Pancreas (tissue), 10 donors: ENCODE results near the gene DTNA. TPM values are rescaled to one million over a fixed set of nuclear protein-coding genes. Genes with fewer than 3 reads are reported as not detected.

ENCODE experiments used
- ATAC-seq, 4 donors: fragments of 200-7000 bp; cut with Tn5 transposase; one replicate each; pipeline versions ENCODE4 v1.8.0 to v1.9.1; 2020; ENCODE audit warnings: mild to moderate bottlenecking in 4 of 4, moderate library complexity in 4 of 4
- DNase-seq, 6 donors: peaks; one replicate each; pipeline ENCODE4 v3.0.0-alpha.2; 2020
- FAIRE-seq: peaks from 2 replicates; lab custom pipeline; 2012; peaks lifted over from hg19 to GRCh38; lab: Jason Lieb, UNC
- H3K27ac ChIP-seq, 4 donors: fragments of 200-600 bp; sonication (generic); 1 replicate in 3 of 4; 2 replicates in 1 of 4; pipeline versions ENCODE4 v1.5.0 to v1.8.0; 2020
- H3K27me3 ChIP-seq, 4 donors: fragments of 200-600 bp; one replicate each; pipeline ENCODE4 v1.8.0; 2021
- H3K36me3 ChIP-seq, 3 donors: fragments of 200-600 bp; sonication (generic) in 1 of 3; one replicate each; pipeline versions ENCODE4 v1.5.0 to v1.8.0; 2020 to 2021
- H3K4me1 ChIP-seq, 3 donors: fragments of 200-600 bp; one replicate each; pipeline ENCODE4 v1.8.0; 2021
- H3K4me3 ChIP-seq, 4 donors: fragments of 200-600 bp; sonication (generic) in 2 of 4; one replicate each; pipeline versions ENCODE4 v1.5.0 to v1.8.0; 2020 to 2021
- H3K9me3 ChIP-seq, 4 donors: fragments of 200-600 bp; one replicate each; pipeline ENCODE4 v1.8.0; 2021
- CTCF ChIP-seq, 4 donors: fragments of 200-600 bp; sonication (generic) in 3 of 4; IDR thresholded peaks; one replicate each; pipeline versions ENCODE4 v1.5.0 to v1.8.0; 2021; ENCODE audit warnings: antibody characterized with exemption in 4 of 4
- WGBS, 2 donors: extraction: QIAGEN DNeasy Blood & Tissue Kit; methylation state at CpG; one replicate each; pipeline ENCODE4 v1.1.7; 2013; 5-methylcytosine and 5-hydroxymethylcytosine counted together
- intact Hi-C, 3 donors: fragments of 100-400 bp; cut with DNase I; formaldehyde crosslinking; loops; one replicate each; pipeline versions ENCODE4 v1.11.1 to v1.14.2; 2022
- polyA plus RNA-seq, 2 donors: library from polyadenylated mRNA; stranded (reverse); fragments of 200-250 nt; gene quantifications; one replicate each; pipeline ENCODE4 v1.2.3, GENCODE V29; 2013
- total RNA-seq, 6 donors: library from RNA; stranded (reverse); fragmentation: NEBNext Ultra II Directional in 4 of 6; extraction: Animal tissue kit (Norgen Biotek cat#: 25700) in 4 of 6; gene quantifications; one replicate each; pipeline versions ENCODE4 v1.2.1 to v1.2.4, GENCODE V29; 2021 to 2023
- donor health status: healthy with polysubstance abuse.
- donor health status: DM: no; HTN: no; CAD: no; lungs with moderate emphysema.
- donor health status: DM: no; HTN: no; CAD: no.
- donor health status: control.
- donor health status: control.
- donor health status: Bipolar disorder and iron deficiency.
- donor health status: DM: yes; HTN: yes; CAD: no.
- donor health status: DM: no; HTN: no; CAD: no.
- donor health status: DM: no; HTN: no; CAD: no.
- donor health status: DM: yes; HTN: yes; CAD: no.

DTNA gene
- total and polyA plus RNA-seq, 8 donors, result 15.3 to 37.5 (median 26.4) TPM

- intact Hi-C loops, result no loop called here
- ATAC-seq (no peak), DNase-seq (no peak), FAIRE-seq (no peak)
- no peak overlapping the region for H3K27ac ChIP-seq
- H3K4me3 ChIP-seq, result no peak overlapping the region
- no peak for TF ChIP-seq CTCF (IDR thresholded peaks at IDR 0.05)
- H3K36me3 ChIP-seq, result peaks cover 0 to 28% (median 0%) of the 10 kb centered on the region in 3 donors
- no peaks in the 10 kb centered on the region for H3K4me1 ChIP-seq
- H3K27me3 ChIP-seq, result no peaks in the 10 kb centered on the region
- H3K9me3 ChIP-seq, result no peaks in the 10 kb centered on the region
- WGBS, 2 donors, result 86 to 87% methylated on average over 3 of the region's 3 CpGs
Observed at GRCh38 chr18:34880882-34881834, 171.1 kb downstream of the DTNA start.

GRCh38 chr18:34884436-34884835 lies 174.3 kb downstream of the DTNA start:
- H3K4me3 ChIP-seq, result no peak overlapping the region
- ATAC-seq (no peak), DNase-seq (no peak), FAIRE-seq (no peak)
- H3K27ac ChIP-seq, result no peak overlapping the region
- no peaks in the 10 kb centered on the region for H3K9me3 ChIP-seq
- no peaks in the 10 kb centered on the region for H3K4me1 ChIP-seq
- 78 to 82% methylated on average over 6 of the region's 6 CpGs for WGBS, 2 donors
- H3K27me3 ChIP-seq, result no peaks in the 10 kb centered on the region
- H3K36me3 ChIP-seq, result peaks cover 0 to 22% (median 0%) of the 10 kb centered on the region in 3 donors
- intact Hi-C loops, result no loop called here
- TF ChIP-seq CTCF (IDR thresholded peaks at IDR 0.05), result no peak

- H3K9me3 ChIP-seq, result no peaks in the 10 kb centered on the region
- H3K27me3 ChIP-seq, result no peaks in the 10 kb centered on the region
- DNase-seq (no peak), ATAC-seq (no peak), FAIRE-seq (no peak)
- no peaks in the 10 kb centered on the region for H3K4me1 ChIP-seq
- H3K27ac ChIP-seq, result no peak overlapping the region
- intact Hi-C loops, result no loop called here
- 91 to 96% methylated on average over 1 of the region's 1 CpG for WGBS, 2 donors
- TF ChIP-seq CTCF (IDR thresholded peaks at IDR 0.05), result no peak
- H3K4me3 ChIP-seq, result no peak overlapping the region
- peaks cover 0 to 18% (median 0%) of the 10 kb centered on the region in 3 donors for H3K36me3 ChIP-seq
Observed at GRCh38 chr18:34886177-34886576, 176.1 kb downstream of the DTNA start.

GRCh38 chr18:34887881-34888580 lies 177.9 kb downstream of the DTNA start:
- no peaks in the 10 kb centered on the region for H3K27me3 ChIP-seq
- 68 to 69% methylated on average over 4 of the region's 4 CpGs for WGBS, 2 donors
- no peaks in the 10 kb centered on the region for H3K9me3 ChIP-seq
- DNase-seq (no peak), FAIRE-seq (no peak), ATAC-seq (no peak)
- H3K36me3 ChIP-seq, result peaks cover 0 to 11% (median 0%) of the 10 kb centered on the region in 3 donors
- no peak for TF ChIP-seq CTCF (IDR thresholded peaks at IDR 0.05)
- H3K4me3 ChIP-seq, result no peak overlapping the region
- H3K4me1 ChIP-seq, result no peaks in the 10 kb centered on the region
- intact Hi-C loops, result no loop called here
- H3K27ac ChIP-seq, result no peak overlapping the region
